Measurements from ENCODE around the gene CERS1.

The CERS1 gene

GRCh38 chr19:18870531-18871172, 25.3 kb downstream of the CERS1 start:
- no peak for DNase-seq

- DNase-seq, result no peak
Observed at GRCh38 chr19:18869781-18870530, 26.0 kb downstream of the CERS1 start.

GRCh38 chr19:18869023-18869618, 26.8 kb downstream of the CERS1 start:
- DNase-seq, result no peak

GRCh38 chr19:18868380-18869022, 27.5 kb downstream of the CERS1 start:
- no peak for DNase-seq

GRCh38 chr19:18867751-18868150, 28.2 kb downstream of the CERS1 start:
- no peak for DNase-seq

GRCh38 chr19:18867199-18867598, 28.8 kb downstream of the CERS1 start:
- no peak for DNase-seq

GRCh38 chr19:18866800-18867123, 29.2 kb downstream of the CERS1 start:
- DNase-seq, result no peak

GRCh38 chr19:18865973-18866799, 29.8 kb downstream of the CERS1 start:
- DNase-seq, result peak; percentile 36

- no peak for DNase-seq
Observed at GRCh38 chr19:18865106-18865972, 30.6 kb downstream of the CERS1 start.

- DNase-seq, result no peak
Observed at GRCh38 chr19:18863843-18864362, 32.1 kb downstream of the CERS1 start.

GRCh38 chr19:18862976-18863842, 32.7 kb downstream of the CERS1 start:
- DNase-seq, result no peak

GRCh38 chr19:18861917-18862316, 34.0 kb downstream of the CERS1 start:
- no peak for DNase-seq

GRCh38 chr19:18861235-18861634, 34.7 kb downstream of the CERS1 start:
- no peak for DNase-seq

GRCh38 chr19:18860725-18861124, 35.2 kb downstream of the CERS1 start:
- DNase-seq, result no peak

GRCh38 chr19:18860302-18860700, 35.7 kb downstream of the CERS1 start:
- no peak for DNase-seq

GRCh38 chr19:18859676-18860301, 36.2 kb downstream of the CERS1 start:
- DNase-seq, result no peak

GRCh38 chr19:18858906-18859646, 36.9 kb downstream of the CERS1 start:
- no peak for DNase-seq

GRCh38 chr19:18857223-18857622, 38.7 kb downstream of the CERS1 start:
- DNase-seq, result no peak

GRCh38 chr19:18856385-18857126, 39.4 kb downstream of the CERS1 start:
- DNase-seq, result no peak
